G401.6 (cell line): ENCODE results near the gene CX3CR1.
"Not testable (repeated sequence)": the region's sequence is repeated elsewhere in the genome, so short reads cannot be mapped to it uniquely, and the experiment has no call there.

Experiments
- FAIRE-seq: peaks from 2 replicates; lab custom pipeline; 2012; peaks lifted over from hg19 to GRCh38; lab: Jason Lieb, UNC

Gene CX3CR1

GRCh38 chr3:39279745-39280517 is at the start of gene CX3CR1:
TSS of gene CX3CR1 (minus strand) at chr3:39280036. CDS start at chr3:39266509, 13,527 bp downstream.
- FAIRE-seq, result no peak

- FAIRE-seq, result no peak
Measured at GRCh38 chr3:39329493-39329892, 49.7 kb upstream of the CX3CR1 start, which contains the start of gene CCR8. TSS of gene CCR8 (plus strand) at chr3:39329709. CDS start at chr3:39332332, 2,623 bp downstream.

DNA sequence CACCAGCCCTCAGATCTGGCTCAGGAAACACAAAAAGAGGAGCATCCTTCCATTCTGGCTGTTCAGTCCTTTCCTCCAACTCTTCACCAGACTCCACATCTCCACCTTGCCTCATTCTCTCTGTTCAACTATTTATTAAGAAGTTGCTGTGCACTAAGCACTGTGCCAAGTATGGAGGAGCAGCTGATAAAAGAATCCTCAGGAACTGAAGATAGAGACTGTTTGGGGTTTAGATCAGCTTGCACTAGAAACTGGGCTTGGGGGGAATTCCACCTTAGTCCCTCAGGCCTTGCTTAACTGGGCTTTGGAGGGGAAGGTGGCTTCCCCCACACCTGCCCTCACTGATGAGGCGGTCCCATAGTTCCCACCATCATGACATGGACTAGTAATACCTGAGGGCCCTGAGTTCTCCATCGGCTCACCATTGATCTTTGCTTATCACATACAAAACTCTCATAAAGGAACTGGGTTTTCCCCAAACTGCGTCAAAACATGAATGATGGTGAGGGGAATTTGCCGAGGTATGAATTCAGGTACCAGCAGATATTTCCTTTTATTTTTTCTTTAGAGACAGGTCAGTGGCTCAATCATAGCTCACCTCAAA is 48.0 kb upstream of the CX3CR1 start:
- FAIRE-seq, result no peak

DNA sequence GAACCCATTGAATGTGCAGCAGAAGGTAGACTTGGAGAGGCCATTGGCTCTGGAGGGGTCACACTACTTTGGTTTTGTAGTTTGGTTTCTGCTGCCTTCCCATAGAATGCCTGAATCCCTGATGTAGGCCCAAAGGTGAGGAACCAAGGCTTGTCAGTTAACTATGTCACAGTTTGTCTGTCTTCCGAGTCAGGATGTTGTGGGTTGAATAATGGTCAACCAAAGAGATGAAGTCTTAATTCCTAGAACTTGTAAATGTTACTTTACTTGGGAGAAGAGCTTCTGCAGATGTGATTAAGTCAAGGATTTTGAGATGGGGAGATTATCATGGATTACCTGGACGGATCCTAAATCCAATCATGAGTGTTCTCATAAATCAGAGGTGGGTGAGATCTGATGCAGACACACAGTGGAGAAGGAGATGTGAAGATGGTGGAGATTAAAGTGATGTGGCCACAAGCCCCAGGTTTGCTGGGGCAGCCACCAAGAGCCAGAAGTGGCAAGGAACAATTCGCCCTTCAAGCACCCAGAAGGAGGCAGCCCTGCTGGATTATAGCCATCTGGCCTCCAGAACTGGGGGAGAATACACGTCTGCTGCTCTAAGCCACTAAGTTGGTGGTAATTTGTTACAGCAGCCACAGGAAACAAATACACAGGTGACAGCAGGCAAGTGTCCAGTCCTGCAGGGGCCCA is 47.4 kb upstream of the CX3CR1 start:
- no peak for FAIRE-seq

DNA sequence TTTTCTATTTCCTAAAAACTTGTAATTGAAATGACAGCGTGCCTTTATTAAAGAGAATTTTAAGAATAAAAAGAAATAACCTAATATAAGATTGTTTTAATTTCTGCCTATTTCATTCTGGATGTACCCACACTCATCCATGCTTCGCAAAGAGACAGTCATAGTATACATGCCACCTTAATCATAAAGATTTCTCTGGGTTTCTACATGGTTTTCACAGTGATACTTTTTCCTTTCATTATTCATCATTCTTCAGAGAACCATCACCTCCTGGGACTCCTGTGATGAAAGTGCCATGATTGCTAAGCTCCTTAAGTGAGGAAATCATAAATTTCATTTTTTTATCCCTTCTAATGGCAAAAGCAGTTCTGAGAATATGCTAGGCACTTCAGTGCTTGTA is 45.4 kb upstream of the CX3CR1 start:
- no peak for FAIRE-seq

DNA sequence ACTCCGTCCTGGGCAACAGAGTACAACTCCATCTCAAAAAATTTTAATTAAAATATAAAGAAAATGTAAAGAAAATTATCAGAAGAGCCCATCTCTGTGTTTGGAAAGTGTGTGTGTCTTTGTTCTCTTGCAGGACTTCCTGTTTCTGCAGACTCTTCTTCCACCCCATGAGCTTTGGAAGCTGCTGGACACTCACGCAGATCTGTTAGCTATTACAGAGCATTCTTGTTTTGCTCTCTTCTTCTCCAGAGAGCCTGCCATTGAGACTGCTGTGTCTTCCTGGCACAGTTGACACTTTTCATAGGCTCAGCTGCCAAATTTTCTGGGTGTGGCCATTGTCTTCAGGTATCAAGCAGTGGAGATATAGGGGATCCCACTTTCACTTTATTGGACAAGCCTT is 43.7 kb upstream of the CX3CR1 start:
- no peak for FAIRE-seq

- no peak for FAIRE-seq
Measured at GRCh38 chr3:39322936-39323335, 43.1 kb upstream of the CX3CR1 start.

DNA sequence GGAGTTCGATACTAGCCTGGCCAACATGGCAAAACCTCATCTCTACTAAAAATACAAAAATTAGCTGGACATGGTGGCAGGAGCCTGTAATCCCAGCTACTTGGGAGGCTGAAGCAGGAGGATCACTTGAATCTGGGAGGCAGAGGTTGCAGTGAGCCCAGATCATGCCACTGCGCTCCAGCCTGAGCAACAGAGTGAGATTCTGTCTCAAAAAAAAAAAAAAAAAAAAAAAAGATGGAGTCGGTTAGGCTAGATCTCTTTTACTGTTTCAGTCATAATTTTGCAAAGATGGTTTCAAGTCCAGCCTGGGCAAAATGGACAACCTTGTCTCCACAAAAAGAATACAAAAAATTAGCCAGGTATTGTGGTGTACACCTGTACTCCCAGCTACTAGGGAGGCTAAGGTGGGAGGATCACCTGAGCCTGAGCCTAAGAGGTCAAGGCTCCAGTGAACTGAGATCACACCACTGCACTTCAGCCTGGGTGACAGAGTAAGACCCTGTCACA is 42.4 kb upstream of the CX3CR1 start:
- not testable (repeated sequence) for FAIRE-seq

GRCh38 chr3:39321574-39321983 is 41.7 kb upstream of the CX3CR1 start:
- FAIRE-seq, result not testable (repeated sequence)

DNA sequence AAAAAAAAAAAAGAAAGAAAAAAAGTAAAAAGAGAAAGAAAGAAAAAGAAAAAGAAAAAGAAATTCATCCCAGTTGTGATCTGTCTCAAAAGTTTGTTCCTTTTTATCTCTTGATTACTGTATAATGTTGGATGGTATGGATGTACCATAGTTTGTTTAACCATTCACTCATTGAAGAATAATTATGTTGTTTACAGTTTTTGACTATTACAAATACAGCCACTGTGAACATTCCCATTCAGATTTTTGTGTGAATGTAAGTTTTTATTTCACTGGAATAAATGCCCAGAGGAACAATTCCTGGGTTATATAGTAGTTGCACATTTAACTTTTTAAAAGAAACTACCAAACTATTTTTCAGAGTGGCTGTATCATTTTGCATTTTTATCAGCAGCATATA is 39.4 kb upstream of the CX3CR1 start:
- FAIRE-seq, result no peak

DNA sequence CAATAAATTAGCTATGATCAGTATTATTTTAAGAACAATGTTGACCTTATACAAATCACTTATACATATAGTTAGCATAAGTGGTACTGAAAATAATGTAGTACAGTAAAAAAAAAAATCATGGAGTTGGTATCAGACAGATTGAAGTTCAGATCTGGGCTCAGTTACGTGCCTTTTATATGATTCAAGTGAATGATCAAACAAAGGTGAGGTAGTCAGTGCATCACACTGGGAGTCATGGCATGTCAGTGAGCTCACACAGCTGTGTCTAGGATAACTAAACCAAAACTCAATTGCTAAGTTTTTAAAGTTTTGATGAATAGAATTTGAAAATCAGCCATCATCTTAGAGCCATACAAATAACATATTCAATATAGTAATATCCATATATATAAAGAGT is 38.5 kb upstream of the CX3CR1 start:
- no peak for FAIRE-seq

- FAIRE-seq, result no peak
Measured at GRCh38 chr3:39317571-39318169, 37.8 kb upstream of the CX3CR1 start.

DNA sequence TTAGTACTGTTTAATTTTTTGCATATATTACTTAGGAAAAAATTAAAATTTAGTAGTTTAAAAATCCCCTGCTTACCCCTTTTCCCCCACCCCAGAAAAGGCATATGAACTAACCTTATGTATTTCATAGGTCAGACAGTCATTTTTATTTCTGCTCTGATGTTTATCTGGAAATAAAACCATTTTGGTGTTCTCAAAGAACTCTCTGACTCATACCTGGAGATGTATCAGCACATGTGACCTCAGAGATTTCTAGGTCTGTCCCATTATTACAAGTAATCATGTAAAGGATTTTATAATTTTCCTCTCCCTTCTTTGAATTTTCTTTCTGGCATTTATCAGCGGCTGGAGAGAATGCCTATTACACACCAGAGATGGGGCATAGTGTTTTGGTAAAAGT is 35.6 kb upstream of the CX3CR1 start:
- FAIRE-seq, result no peak

DNA sequence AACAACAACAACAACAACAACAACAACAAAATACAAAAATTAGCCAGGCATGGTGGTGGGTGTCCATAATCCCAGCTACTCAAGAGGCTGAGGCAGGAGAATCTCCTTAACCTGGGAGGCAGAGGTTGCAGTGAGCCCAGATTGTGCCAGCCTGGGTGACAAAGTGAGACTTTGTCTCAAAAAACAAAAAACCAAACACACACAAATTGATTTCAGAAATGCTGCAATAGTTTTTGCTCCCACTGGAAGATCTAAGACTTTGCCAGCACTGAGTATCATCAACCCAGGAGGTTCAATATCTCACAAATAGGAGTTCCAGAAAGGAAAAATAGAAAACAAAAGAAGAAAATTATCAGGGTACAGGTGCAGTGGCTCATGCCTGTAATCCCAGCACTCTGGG is 33.5 kb upstream of the CX3CR1 start:
- FAIRE-seq, result no peak

- no peak for FAIRE-seq
Measured at GRCh38 chr3:39302178-39302577, 22.3 kb upstream of the CX3CR1 start.

DNA sequence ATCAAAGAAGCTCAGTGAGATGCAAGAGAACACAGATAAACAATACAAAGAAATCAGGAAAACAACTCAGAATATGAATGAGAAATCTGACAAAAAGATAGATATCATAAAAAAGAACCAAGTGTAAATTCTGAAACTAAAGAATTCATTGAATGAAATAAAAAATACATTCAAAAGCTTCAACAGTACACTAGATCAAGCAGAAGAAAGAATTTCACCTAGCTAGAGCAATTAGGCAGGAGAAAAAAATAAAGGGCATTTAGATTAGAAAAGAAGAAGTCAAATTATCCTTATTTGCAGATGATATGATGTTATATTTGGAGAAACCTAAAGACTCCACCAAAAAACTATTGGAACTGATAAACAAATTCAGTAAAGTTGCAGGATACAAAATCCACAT is 19.4 kb upstream of the CX3CR1 start:
- no peak for FAIRE-seq

GRCh38 chr3:39296197-39297077 is 16.6 kb upstream of the CX3CR1 start:
- FAIRE-seq, result no peak

- FAIRE-seq, result no peak
Measured at GRCh38 chr3:39295184-39295775, 15.4 kb upstream of the CX3CR1 start.

DNA sequence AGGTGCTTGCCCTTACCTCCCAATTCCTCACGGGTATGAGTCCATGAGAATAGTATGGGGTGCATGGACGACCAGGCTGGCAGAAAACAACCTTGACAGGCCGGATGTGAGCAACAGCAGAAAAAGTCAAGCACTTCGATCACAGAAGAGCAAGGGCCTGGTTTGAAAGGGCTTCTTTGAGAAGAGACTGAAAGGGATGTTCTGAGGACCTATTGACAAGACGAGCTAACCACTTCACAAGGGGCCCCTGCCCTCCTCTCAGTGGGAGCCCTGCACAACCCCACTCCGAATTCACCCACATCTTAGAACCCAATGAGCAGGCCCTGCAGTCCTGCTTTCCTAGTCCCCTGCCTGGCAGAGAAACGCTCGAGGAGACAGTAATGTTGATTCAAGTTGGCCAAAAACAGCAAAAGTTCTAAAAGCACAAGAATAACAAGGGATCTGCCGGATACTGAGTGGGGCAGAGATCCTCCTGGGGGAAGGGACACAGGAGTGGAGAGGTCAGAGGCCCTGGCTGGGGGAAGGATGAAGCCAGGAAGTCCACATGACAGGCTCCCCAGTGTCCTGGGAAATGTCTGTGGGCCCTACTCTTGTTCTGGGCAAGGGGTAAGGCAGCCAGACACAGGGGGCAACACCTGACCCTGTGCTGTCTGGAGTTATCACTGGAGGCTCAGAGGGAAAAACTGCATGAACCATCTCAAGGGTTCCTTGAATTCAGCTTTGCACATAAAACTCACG is 14.8 kb upstream of the CX3CR1 start:
- FAIRE-seq, result no peak

- no peak for FAIRE-seq
Measured at GRCh38 chr3:39292961-39293360, 13.1 kb upstream of the CX3CR1 start.
